HUES48 (cell line): Measurements from ENCODE around the gene GAB2.
"Not testable (repeated sequence)": the region's sequence is repeated elsewhere in the genome, so short reads cannot be mapped to it uniquely, and the experiment has no call there.

Experiments used
- H3K27ac ChIP-seq: one replicate; pipeline ENCODE4 v1.7.0; 2013; ENCODE audit warnings: low read depth, low read length, inconsistent platforms
- H3K27me3 ChIP-seq: 2 replicates; pipeline ENCODE4 v1.6.1; 2013; ENCODE audit warnings: mild to moderate bottlenecking, low read length; ENCODE audit not compliant: control insufficient read depth, insufficient read depth
- H3K36me3 ChIP-seq: 2 replicates; pipeline ENCODE4 v1.6.1; 2013; ENCODE audit warnings: low read length; ENCODE audit not compliant: control insufficient read depth, insufficient read depth
- H3K4me1 ChIP-seq: 2 replicates; pipeline ENCODE4 v1.6.1; 2013; ENCODE audit warnings: mild to moderate bottlenecking, low read length; ENCODE audit not compliant: control insufficient read depth, insufficient read depth
- H3K4me3 ChIP-seq: 2 replicates; pipeline ENCODE4 v1.5.1; 2013; ENCODE audit warnings: mild to moderate bottlenecking, low read depth, low read length
- H3K9ac ChIP-seq: 2 replicates; pipeline ENCODE4 v1.6.1; 2013; ENCODE audit warnings: mild to moderate bottlenecking, low read depth, low read length, moderate library complexity
- H3K9me3 ChIP-seq: 2 replicates; pipeline ENCODE4 v1.6.1; 2013; ENCODE audit warnings: low read length; ENCODE audit not compliant: control insufficient read depth, insufficient read depth

GAB2 gene

DNA sequence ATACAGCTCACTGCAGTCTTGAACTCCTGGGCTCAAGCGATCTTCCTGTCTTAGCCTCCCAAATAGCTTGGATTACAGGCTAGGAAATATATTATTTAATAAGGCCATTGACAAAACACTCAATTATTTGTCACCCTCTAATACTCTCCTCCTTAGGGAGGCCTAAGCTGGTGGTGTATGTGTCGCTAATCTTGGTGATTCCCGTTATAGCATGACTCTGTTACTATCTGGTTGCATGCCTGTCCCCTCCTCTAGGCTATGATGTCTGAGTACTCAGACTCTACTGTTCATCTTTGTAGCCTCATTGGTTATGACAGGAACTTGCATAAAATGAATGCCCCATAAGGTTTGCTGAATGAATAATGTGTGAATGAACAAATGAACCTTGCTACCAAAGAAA is 141.3 kb downstream of the GAB2 start:
- Histone ChIP-seq H3K27me3 (no peaks in the 10 kb centered on the region), H3K27ac (no peak overlapping the region), H3K4me1 (no peaks in the 10 kb centered on the region), H3K9me3 (peaks cover 12% of the 10 kb centered on the region), H3K9ac (no peak overlapping the region), H3K4me3 (no peak overlapping the region), H3K36me3 (no peaks in the 10 kb centered on the region)

DNA sequence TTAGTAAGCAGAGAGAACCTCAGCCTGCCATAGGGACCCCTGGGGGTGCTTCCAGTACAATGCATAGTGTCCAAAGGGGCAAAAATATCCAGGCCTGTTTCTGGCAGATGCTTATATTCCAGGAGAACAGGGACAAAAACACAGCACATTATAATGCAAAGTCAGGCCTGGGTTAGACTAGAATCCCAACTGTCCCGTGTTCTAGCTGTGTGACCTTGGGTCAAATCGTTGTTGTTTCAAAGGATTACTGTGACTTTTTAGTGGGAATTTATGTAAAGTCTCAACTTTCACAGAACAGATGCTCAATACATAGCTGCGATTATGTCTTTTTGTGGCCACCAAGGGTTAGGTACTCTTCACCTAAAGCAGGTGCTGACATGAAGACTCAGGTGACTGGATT is 142.9 kb downstream of the GAB2 start:
- peaks cover 12% of the 10 kb centered on the region for H3K9me3 ChIP-seq
- no peak overlapping the region for H3K9ac ChIP-seq
- no peak overlapping the region for H3K27ac ChIP-seq
- no peaks in the 10 kb centered on the region for H3K36me3 ChIP-seq
- no peak overlapping the region for H3K4me3 ChIP-seq
- no peaks in the 10 kb centered on the region for H3K4me1 ChIP-seq
- no peaks in the 10 kb centered on the region for H3K27me3 ChIP-seq

DNA sequence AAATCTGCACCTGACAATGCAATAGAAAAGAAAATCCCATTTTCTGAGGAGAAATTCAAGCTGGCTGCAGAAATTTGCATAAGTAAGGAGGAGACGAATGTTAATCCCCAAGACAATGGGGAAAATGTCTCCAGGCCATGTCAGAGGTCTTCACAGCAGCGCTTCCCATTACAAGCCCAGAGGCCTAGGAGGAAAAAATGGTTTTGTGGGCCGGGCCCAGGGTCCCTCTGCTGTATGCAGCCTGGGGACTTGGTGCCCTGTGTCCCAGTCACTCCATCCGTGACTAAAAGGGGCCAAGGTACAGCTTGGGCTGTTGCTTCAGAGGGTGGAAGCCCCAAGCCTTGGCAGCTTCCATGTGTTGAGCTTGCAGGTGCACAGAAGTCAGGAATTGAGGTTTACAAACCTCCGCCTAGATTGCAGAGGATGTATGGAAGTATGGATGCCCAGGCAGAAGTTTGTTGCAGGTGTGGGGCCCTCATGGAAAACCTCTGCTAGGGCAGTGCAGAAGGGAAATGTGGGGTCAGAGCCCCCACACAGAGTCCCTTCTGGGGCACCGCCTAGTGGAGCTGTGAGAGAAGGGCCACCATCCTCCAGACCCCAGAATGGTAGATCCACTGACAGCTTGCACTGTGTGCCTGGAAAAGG is 144.9 kb downstream of the GAB2 start:
- not testable (repeated sequence) for H3K9ac ChIP-seq, H3K27ac ChIP-seq, H3K4me3 ChIP-seq, H3K27me3 ChIP-seq, H3K36me3 ChIP-seq, H3K4me1 ChIP-seq
- H3K9me3 ChIP-seq: peaks cover 12% of the 10 kb centered on the region

DNA sequence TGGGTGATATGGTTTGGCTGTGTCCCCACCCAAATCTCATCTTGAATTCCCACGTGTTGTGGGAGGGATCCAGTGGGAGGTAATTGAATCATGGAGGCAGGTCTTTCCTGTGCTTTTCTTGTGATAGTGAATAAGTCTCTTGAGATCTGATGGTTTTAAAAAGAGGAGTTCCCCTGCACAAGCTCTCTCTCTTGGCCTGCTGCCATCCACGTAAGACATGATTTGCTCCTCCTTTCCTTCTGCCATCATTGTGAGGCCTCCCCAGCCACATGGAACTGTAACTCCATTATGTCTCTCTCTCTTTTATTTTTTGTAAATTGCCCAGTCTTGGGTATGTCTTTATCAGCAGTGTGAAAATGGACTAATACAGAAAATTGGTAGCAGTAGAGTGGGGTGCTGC is 145.8 kb downstream of the GAB2 start:
- H3K27ac ChIP-seq, H3K36me3 ChIP-seq, H3K9ac ChIP-seq, H3K4me3 ChIP-seq, H3K4me1 ChIP-seq, H3K27me3 ChIP-seq: not testable (repeated sequence)
- peaks cover 12% of the 10 kb centered on the region for H3K9me3 ChIP-seq

DNA sequence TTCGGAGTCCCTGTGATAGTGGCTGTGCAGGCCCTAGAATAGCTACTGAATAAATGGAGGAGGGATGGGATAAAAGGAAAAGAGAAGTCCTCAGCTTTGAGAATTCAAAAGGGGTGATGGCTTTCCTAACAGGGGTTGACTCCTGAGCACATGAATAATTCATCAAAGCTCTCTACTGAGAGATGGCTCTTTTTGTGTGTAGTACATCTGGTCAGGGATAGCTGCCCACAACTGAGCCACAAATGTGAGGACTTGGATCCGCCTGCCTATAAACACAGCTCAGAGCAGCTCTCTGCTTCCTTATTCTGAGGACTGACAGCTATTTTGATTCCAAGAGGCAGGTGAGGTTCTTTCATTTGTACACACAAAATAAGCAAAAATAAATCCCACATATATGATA is 146.6 kb downstream of the GAB2 start:
- no peak overlapping the region for H3K27ac ChIP-seq

DNA sequence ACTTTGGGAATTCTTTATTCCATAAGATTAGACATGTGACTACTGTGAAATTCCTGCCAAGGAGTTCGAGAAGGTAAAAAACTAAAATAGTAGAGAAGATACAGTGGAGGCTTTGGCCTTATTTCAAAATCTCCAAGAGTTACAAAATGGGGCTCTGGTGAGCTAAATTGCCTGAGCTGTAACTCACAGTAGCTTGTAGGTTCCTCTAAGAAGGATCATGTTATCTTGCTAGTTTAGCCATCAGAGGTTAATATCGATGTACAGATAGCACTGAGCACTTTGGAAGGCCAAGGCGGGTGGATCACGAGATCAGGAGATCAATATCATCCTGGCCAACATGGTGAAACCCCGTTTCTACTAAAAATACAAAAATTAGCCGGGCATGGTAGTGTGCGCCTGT is 147.8 kb downstream of the GAB2 start:
- Histone ChIP-seq H3K4me3 (no peak overlapping the region), H3K9ac (no peak overlapping the region), H3K27me3 (no peaks in the 10 kb centered on the region), H3K9me3 (peaks cover 12% of the 10 kb centered on the region), H3K4me1 (no peaks in the 10 kb centered on the region), H3K27ac (no peak overlapping the region), H3K36me3 (no peaks in the 10 kb centered on the region)

More for the DNA sequence above, 146.6 kb downstream of the GAB2 start:
- Histone ChIP-seq H3K4me3 (no peak overlapping the region), H3K9ac (no peak overlapping the region), H3K27me3 (no peaks in the 10 kb centered on the region), H3K9me3 (peaks cover 12% of the 10 kb centered on the region), H3K36me3 (no peaks in the 10 kb centered on the region), H3K4me1 (no peaks in the 10 kb centered on the region)

DNA sequence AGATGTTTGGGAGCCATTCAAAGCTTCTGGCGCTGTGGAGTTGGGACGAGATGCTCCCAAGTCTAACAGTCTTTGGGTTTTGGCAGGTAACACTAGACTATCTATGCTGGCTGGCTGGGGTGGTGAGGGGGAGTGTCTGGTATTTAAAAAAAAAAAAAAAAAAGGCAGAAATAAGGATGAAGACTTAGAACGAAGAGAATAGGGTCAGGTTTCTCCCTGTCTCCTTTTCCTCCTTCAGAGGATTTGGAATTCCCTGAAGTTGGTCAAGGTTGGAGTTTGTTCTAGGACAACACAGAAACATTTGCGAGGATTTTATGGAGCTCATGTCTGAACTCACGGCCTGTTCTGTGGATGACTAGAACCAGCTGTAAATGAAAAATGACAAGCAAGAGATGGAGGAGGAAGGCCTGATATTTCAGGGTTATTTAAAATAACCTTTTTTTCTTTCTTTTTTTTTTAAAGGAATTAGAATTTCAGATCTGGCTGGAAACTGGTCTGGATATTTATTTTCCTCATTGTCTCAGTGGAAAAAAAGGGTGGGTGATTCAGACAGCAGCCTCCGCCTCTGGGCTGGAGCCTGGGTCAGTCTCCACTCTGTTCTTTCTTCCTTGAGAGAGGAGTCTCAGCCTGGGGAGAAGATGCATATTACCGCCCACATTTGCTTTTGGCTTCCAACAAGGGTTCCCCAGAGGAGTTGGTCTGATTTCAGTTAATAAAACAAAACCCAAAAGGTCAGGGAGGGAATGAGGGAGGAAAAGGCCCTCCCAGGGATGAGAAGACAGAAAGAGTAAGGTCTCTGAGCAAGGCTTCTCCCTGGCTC is 148.8 kb downstream of the GAB2 start:
- H3K27ac ChIP-seq: no peak overlapping the region

DNA sequence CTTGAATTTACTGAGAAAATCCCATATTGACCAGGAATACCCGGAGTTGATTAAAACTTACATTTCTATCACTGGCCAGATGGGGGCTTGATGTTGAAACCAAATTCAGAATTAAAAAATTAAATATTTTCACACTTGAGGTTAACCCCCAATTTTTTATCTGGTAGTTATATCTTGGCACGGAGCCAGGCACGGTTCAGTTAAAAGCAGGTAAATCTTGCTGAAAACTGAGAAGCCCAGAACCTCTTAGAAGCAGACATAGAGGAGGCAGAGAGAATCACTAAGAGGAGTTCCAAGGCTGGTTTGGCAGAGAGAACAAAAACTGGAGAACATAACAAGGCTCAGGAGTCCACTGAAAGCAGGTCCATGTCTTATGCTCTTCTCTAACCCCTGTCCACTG is 151.2 kb downstream of the GAB2 start:
- H3K36me3 ChIP-seq: no peaks in the 10 kb centered on the region
- no peak overlapping the region for H3K27ac ChIP-seq
- no peaks in the 10 kb centered on the region for H3K27me3 ChIP-seq
- H3K9ac ChIP-seq: no peak overlapping the region
- peaks cover 5% of the 10 kb centered on the region for H3K4me1 ChIP-seq
- H3K9me3 ChIP-seq: no peaks in the 10 kb centered on the region
- no peak overlapping the region for H3K4me3 ChIP-seq

More for the DNA sequence above, 148.8 kb downstream of the GAB2 start:
- no peaks in the 10 kb centered on the region for H3K36me3 ChIP-seq
- H3K9ac ChIP-seq: no peak overlapping the region
- no peak overlapping the region for H3K4me3 ChIP-seq
- H3K4me1 ChIP-seq: no peaks in the 10 kb centered on the region
- peaks cover 12% of the 10 kb centered on the region for H3K9me3 ChIP-seq
- no peaks in the 10 kb centered on the region for H3K27me3 ChIP-seq

DNA sequence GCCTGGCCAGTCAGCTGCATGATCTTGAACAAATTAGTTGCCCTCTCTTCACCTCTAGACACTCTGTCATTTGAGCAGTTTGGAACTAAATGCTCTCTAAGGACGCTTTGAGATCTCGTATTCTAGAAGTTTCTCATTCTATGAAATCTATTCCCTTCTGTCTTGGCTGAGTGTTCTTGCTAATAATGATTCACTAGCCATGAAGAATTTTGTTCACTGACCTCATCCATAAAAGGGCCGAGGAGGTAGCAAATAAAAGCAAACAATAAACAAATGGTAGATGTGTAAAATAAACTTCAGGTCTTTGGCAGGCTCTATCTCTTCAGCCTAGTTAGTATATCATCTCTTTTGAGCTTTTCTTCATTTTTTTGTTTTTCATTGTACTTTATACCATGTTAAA is 152.3 kb downstream of the GAB2 start:
- H3K27me3 ChIP-seq: no peaks in the 10 kb centered on the region

DNA sequence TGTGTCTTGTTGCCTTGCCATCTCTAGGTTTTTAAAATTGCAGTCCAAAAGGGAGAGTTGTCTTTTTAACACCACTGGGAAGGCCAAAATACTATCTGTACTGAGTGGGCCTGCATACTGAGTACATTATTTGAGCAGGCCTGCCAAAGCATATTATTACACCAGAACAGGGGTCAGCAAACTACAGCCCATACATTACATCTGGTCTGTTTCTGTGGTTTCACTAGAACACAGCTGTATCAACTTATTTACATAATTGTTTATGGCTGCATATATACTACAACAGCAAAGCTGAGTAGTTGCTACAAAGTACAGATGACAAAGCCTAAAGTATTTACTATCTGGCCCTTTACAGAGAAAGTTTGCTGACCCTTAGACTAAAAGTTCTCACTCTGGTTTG is 154.9 kb downstream of the GAB2 start:
- Histone ChIP-seq H3K36me3 (no peaks in the 10 kb centered on the region), H3K4me3 (no peak overlapping the region), H3K27ac (no peak overlapping the region), H3K4me1 (peaks cover 9% of the 10 kb centered on the region), H3K9ac (no peak overlapping the region), H3K9me3 (no peaks in the 10 kb centered on the region), H3K27me3 (no peaks in the 10 kb centered on the region)

More for the DNA sequence above, 152.3 kb downstream of the GAB2 start:
- Histone ChIP-seq H3K4me3 (no peak overlapping the region), H3K36me3 (no peaks in the 10 kb centered on the region), H3K4me1 (peaks cover 9% of the 10 kb centered on the region), H3K27ac (no peak overlapping the region), H3K9me3 (no peaks in the 10 kb centered on the region), H3K9ac (no peak overlapping the region)

DNA sequence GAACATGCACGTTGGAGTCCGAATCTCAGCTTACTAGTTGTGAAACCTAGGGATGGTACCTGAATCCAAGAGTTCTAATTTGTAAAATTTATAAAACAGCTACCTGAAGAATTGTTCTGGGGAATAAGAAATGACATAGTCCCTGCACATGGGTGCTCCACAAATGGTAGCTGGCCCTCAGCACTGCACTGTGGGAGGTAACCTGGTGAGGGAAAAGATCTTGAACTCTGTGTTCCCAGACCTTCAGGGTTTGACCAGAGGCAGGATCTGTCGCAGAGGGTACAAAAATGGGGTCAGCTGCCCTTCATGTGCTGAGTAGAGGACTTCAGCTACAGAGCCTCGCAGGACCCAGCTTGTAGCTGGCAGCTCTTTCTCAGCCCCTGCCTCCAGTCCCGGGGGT is 155.4 kb downstream of the GAB2 start:
- Histone ChIP-seq H3K9me3 (no peaks in the 10 kb centered on the region), H3K27me3 (no peaks in the 10 kb centered on the region), H3K36me3 (no peaks in the 10 kb centered on the region), H3K4me3 (no peak overlapping the region), H3K4me1 (peaks cover 9% of the 10 kb centered on the region), H3K27ac (no peak overlapping the region), H3K9ac (no peak overlapping the region)
